Fibroblast of lung (primary cell): Measurements from ENCODE around the gene KDM4D. TPM values are rescaled to one million over a fixed set of nuclear protein-coding genes. Genes with fewer than 3 reads are reported as not detected.

Source experiments
- DNase-seq, 2 donors: peaks; one replicate each; pipeline versions ENCODE4 v3.0.0 to v3.0.0-alpha.2; 2010; ENCODE audit warnings: low read depth in 2 of 2
- H2AFZ ChIP-seq: 2 replicates; pipeline ENCODE4 v1.5.1; 2012; ENCODE audit warnings: low read length, control low read depth, inconsistent platforms
- H3K27ac ChIP-seq: 2 replicates; pipeline ENCODE4 v1.5.1; 2011; ENCODE audit warnings: low read length, control low read depth; ENCODE audit not compliant: insufficient read depth
- H3K27me3 ChIP-seq: 2 replicates; pipeline ENCODE4 v1.5.1; 2011; ENCODE audit warnings: mild to moderate bottlenecking, low read length; ENCODE audit not compliant: control insufficient read depth, insufficient read depth
- H3K36me3 ChIP-seq: 2 replicates; pipeline ENCODE4 v1.5.1; 2011; ENCODE audit warnings: low read length; ENCODE audit not compliant: control insufficient read depth, insufficient read depth
- H3K4me1 ChIP-seq: 2 replicates; pipeline ENCODE4 v1.5.1; 2011; ENCODE audit warnings: low read length; ENCODE audit not compliant: control insufficient read depth, insufficient read depth; ENCODE audit errors: extremely low read depth
- H3K4me2 ChIP-seq: 2 replicates; pipeline ENCODE4 v1.5.1; 2011; ENCODE audit warnings: low read length, control low read depth; ENCODE audit not compliant: insufficient read depth; ENCODE audit errors: extremely low read depth
- H3K4me3 ChIP-seq, 4 experiments: fragments of 200-600 bp in 1 of 4; sonication (generic) in 1 of 4; replicated peaks in 1 of 4; 2 replicates each; pipeline ENCODE4 v1.5.1; 2011 to 2016; ENCODE audit warnings: low read length in 4 of 4, low read depth in 3 of 4, mild to moderate bottlenecking in 3 of 4, control low read depth in 2 of 4, inconsistent platforms in 1 of 4, mixed read lengths in 1 of 4; ENCODE audit not compliant: insufficient read depth in 1 of 4; ENCODE audit errors: control extremely low read depth in 1 of 4
- H3K79me2 ChIP-seq: 2 replicates; pipeline ENCODE4 v1.5.1; 2012; ENCODE audit warnings: mild to moderate bottlenecking, low read length, inconsistent platforms; ENCODE audit not compliant: control insufficient read depth, insufficient read depth
- H3K9ac ChIP-seq: 2 replicates; pipeline ENCODE4 v1.5.1; 2011; ENCODE audit warnings: mild to moderate bottlenecking, low read length, control low read depth; ENCODE audit not compliant: insufficient read depth
- H3K9me3 ChIP-seq: 2 replicates; pipeline ENCODE4 v1.5.1; 2012; ENCODE audit warnings: low read depth, low read length; ENCODE audit not compliant: control insufficient read depth, insufficient read depth
- H4K20me1 ChIP-seq: 2 replicates; pipeline ENCODE4 v1.5.1; 2011; ENCODE audit warnings: low read length; ENCODE audit not compliant: control insufficient read depth, insufficient read depth; ENCODE audit errors: extremely low read depth
- EZH2 ChIP-seq: IDR thresholded peaks from 2 replicates; pipeline ENCODE4 v1.5.1; 2012; ENCODE audit warnings: low read length, control low read depth, mild to moderate bottlenecking; ENCODE audit errors: missing control alignments
- polyA plus RNA-seq, 2 donors: library from polyadenylated mRNA; depleted of rRNA in 1 of 2; stranded (reverse) in 1 of 2; unstranded in 1 of 2; fragments of >200 nt; gene quantifications; 2 replicates each; pipeline ENCODE4 v1.2.1, GENCODE V29; 2011 to 2012; ENCODE audit warnings: missing spikeins in 1 of 2
- total RNA-seq: library from RNA; depleted of rRNA; stranded (reverse); fragments of >200 nt; gene quantifications from 2 replicates; pipeline ENCODE4 v1.2.1, GENCODE V29; 2014
- TF ChIP-seq, protein P1 (sequence below), 2 donors: IDR thresholded peaks in 1 of 2; conservative IDR thresholded peaks in 1 of 2; 1 replicate in 1 of 2; 2 replicates in 1 of 2; pipeline ENCODE4 v1.5.1; 2011 to 2012; ENCODE audit warnings: low read length in 2 of 2, control low read depth in 1 of 2, inconsistent platforms in 1 of 2, low read depth in 1 of 2, mild to moderate bottlenecking in 1 of 2

Gene KDM4D
- total and polyA plus RNA-seq, 2 donors (not counting 1 experiment from before 2014, with no cell fraction given) = 0.50 to 0.94 TPM

DNA sequence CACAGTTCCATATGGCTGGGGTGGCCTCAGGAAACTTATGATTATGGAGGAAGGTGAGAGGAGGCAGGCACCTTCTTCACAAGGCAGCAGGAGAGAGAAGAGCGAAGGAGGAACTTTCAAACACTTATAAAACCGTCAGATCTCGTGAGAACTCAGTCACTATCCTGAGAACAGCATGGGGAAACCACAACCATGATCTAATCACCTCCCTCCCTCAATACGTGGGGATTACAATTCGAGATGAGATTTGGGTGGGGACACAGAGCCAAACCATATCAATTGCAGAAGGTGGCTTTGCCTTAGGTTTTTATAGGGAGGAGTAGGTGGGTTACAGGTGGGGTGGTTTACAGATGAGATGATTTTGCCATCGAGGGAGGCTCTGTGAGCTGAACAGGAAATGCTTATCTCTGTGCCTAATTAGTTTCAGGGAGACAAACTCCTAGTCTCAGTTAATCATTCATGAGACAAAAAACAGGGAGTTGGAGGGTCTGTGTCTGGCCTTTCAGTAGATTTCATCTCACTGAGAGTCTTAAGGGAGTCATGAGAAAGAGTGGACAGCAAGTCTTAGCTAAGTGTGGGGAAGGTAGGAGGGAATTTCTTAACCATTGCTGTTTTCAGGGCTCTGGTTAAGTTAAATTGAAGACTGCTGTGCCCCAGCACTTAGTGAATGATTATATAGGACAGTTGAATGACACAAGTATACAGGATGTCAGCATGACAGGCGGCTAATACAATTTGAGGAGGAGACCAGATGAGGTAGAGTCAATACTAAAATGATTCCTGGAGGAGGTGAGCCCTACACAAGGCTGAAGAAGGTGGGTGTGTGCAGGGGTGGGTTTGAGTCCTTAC lies 47.9 kb upstream of the KDM4D start:
- Histone ChIP-seq H3K36me3 (no peaks in the 10 kb centered on the region), H3K9ac (no peak overlapping the region), H3K79me2 (no peaks in the 10 kb centered on the region), H3K4me3 (no peak overlapping the region), H3K9me3 (no peaks in the 10 kb centered on the region), H3K4me2 (no peak overlapping the region), H2AFZ (no peak overlapping the region), H3K27ac (peak overlapping the region; percentile 94), H3K27me3 (no peaks in the 10 kb centered on the region), H3K4me1 (peaks cover 39% of the 10 kb centered on the region), H4K20me1 (no peaks in the 10 kb centered on the region)
- no peak for DNase-seq
- TF ChIP-seq EZH2 = no peak
- TF ChIP-seq, protein P1, sequence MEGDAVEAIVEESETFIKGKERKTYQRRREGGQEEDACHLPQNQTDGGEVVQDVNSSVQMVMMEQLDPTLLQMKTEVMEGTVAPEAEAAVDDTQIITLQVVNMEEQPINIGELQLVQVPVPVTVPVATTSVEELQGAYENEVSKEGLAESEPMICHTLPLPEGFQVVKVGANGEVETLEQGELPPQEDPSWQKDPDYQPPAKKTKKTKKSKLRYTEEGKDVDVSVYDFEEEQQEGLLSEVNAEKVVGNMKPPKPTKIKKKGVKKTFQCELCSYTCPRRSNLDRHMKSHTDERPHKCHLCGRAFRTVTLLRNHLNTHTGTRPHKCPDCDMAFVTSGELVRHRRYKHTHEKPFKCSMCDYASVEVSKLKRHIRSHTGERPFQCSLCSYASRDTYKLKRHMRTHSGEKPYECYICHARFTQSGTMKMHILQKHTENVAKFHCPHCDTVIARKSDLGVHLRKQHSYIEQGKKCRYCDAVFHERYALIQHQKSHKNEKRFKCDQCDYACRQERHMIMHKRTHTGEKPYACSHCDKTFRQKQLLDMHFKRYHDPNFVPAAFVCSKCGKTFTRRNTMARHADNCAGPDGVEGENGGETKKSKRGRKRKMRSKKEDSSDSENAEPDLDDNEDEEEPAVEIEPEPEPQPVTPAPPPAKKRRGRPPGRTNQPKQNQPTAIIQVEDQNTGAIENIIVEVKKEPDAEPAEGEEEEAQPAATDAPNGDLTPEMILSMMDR (conservative IDR thresholded peaks at IDR 0.05 in 1 of 2, IDR thresholded peaks at IDR 0.05 in 1 of 2; ENCODE audit: low read depth in 1 of 2, low read length in 2 of 2) = no peak

DNA sequence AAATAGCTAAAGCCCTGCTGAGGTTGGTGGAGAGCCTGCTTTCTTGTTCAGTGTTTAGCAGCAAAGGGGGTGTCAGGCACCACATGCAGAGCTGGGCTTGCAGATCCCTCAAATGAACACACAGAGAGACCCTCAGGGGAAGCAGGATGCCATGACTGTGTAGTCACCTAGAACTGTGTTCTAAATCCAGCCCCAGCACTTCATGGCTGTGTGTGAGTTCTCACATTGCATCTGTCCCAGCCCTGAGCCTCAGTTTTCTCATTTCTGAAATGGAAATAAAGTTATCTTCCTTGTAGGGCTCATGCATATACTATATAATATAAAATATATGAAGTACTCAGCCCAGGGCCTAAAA lies 47.3 kb upstream of the KDM4D start:
- H3K9ac ChIP-seq = no peak overlapping the region

DNA sequence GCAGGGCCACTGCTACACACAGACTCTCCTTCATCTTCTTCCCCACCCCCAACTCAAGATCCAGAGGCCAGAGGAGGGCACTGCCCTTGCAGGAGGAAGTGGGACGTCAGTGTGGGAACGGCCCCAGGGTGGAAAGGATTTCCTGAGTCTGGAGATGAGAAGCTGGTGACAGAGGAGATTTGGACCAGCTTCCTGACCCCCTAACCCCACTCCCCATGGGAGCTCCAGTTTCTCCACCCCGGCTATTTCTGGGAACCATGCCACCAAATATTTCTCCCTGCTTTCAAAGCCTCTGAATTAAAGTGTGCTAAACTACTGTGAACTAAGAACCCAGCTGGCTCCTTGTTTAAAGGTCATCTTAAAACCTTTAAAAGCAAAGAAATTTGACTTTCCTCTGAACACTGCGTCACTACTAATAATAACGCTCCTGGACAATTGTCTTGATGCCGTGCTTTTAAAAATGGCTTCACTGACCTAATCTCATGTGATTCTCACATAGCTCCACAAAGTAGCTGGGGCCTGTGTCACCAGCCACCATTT lies 46.7 kb upstream of the KDM4D start:
- Histone ChIP-seq H3K36me3 (no peaks in the 10 kb centered on the region), H3K9ac (no peak overlapping the region), H2AFZ (no peak overlapping the region), H3K4me1 (peaks cover 39% of the 10 kb centered on the region), H3K27me3 (no peaks in the 10 kb centered on the region), H3K4me3 (no peak overlapping the region), H3K9me3 (no peaks in the 10 kb centered on the region), H3K4me2 (peak overlapping the region; percentile 77), H4K20me1 (no peaks in the 10 kb centered on the region), H3K79me2 (no peaks in the 10 kb centered on the region), H3K27ac (peak overlapping the region; percentile 94)
- no peak for TF ChIP-seq EZH2
- TF ChIP-seq, protein P1 (conservative IDR thresholded peaks at IDR 0.05 in 1 of 2, IDR thresholded peaks at IDR 0.05 in 1 of 2; ENCODE audit: low read depth in 1 of 2, low read length in 2 of 2) = no peak
- peak; percentile 89 to 98 for DNase-seq

More for the DNA sequence above, 47.3 kb upstream of the KDM4D start:
- TF ChIP-seq, protein P1 (conservative IDR thresholded peaks at IDR 0.05 in 1 of 2, IDR thresholded peaks at IDR 0.05 in 1 of 2; ENCODE audit: low read depth in 1 of 2, low read length in 2 of 2) = no peak
- no peak for TF ChIP-seq EZH2
- H3K27me3 ChIP-seq = no peaks in the 10 kb centered on the region
- no peaks in the 10 kb centered on the region for H3K36me3 ChIP-seq
- no peaks in the 10 kb centered on the region for H4K20me1 ChIP-seq
- no peak overlapping the region for H3K4me2 ChIP-seq
- H2AFZ ChIP-seq = no peak overlapping the region
- H3K4me3 ChIP-seq = no peak overlapping the region
- H3K4me1 ChIP-seq = peaks cover 39% of the 10 kb centered on the region
- H3K9me3 ChIP-seq = no peaks in the 10 kb centered on the region
- H3K79me2 ChIP-seq = no peaks in the 10 kb centered on the region
- peak in 1 of 2 donors; percentile 32 for DNase-seq
- peak overlapping the region; percentile 94 for H3K27ac ChIP-seq
